TTC549 (cell line): ENCODE measurements around the gene UGT2B10.
"Not testable (repeated sequence)": the region's sequence is repeated elsewhere in the genome, so short reads cannot be mapped to it uniquely, and the experiment has no call there.

Experiments
- FAIRE-seq: peaks from 2 replicates; lab custom pipeline; 2012; peaks lifted over from hg19 to GRCh38; lab: Jason Lieb, UNC

Gene UGT2B10

GRCh38 chr4:68815617-68816409 lies at the start of gene UGT2B10:
Gene UGT2B10 (plus strand): TSS chr4:68815994. CDS start chr4:68816020, 26 bp downstream.
- FAIRE-seq: not testable (repeated sequence)

GRCh38 chr4:68771836-68772235 lies 44.0 kb upstream of the UGT2B10 start:
- FAIRE-seq: not testable (repeated sequence)

GRCh38 chr4:68773699-68774098 lies 42.1 kb upstream of the UGT2B10 start:
- FAIRE-seq: no peak

GRCh38 chr4:68780232-68780631 lies 35.6 kb upstream of the UGT2B10 start:
- peak; percentile 94 for FAIRE-seq

GRCh38 chr4:68797048-68797447 lies 18.7 kb upstream of the UGT2B10 start:
- FAIRE-seq: no peak

- FAIRE-seq: no peak
Measured at GRCh38 chr4:68797618-68798017, 18.2 kb upstream of the UGT2B10 start.

- FAIRE-seq: no peak
Measured at GRCh38 chr4:68803013-68803412, 12.8 kb upstream of the UGT2B10 start.

- no peak for FAIRE-seq
Measured at GRCh38 chr4:68808060-68808459, 7.7 kb upstream of the UGT2B10 start.

GRCh38 chr4:68810919-68811318 lies 4.9 kb upstream of the UGT2B10 start:
- no peak for FAIRE-seq

GRCh38 chr4:68816410-68817265 lies 844 bp downstream of the UGT2B10 start:
- not testable (repeated sequence) for FAIRE-seq

- no peak for FAIRE-seq
Measured at GRCh38 chr4:68817386-68817785, 1.6 kb downstream of the UGT2B10 start.

- FAIRE-seq: not testable (repeated sequence)
Measured at GRCh38 chr4:68818030-68818462, 2.3 kb downstream of the UGT2B10 start.

GRCh38 chr4:68831642-68832041 lies 15.8 kb downstream of the UGT2B10 start:
- FAIRE-seq: no peak

- FAIRE-seq: no peak
Measured at GRCh38 chr4:68850293-68850692, 34.5 kb downstream of the UGT2B10 start.

GRCh38 chr4:68855771-68856170 lies 40.0 kb downstream of the UGT2B10 start:
- no peak for FAIRE-seq

- no peak for FAIRE-seq
Measured at GRCh38 chr4:68858039-68858438, 42.2 kb downstream of the UGT2B10 start.

- no peak for FAIRE-seq
Measured at GRCh38 chr4:68859655-68860054, 43.9 kb downstream of the UGT2B10 start.

- no peak for FAIRE-seq
Measured at GRCh38 chr4:68861057-68861456, 45.3 kb downstream of the UGT2B10 start.

GRCh38 chr4:68864438-68865187 lies 48.8 kb downstream of the UGT2B10 start:
- no peak for FAIRE-seq

GRCh38 chr4:68865188-68865638 lies 49.4 kb downstream of the UGT2B10 start:
- no peak for FAIRE-seq

- FAIRE-seq: no peak
Measured at GRCh38 chr4:68865760-68866159, 50.0 kb downstream of the UGT2B10 start.

- no peak for FAIRE-seq
Measured at GRCh38 chr4:68869274-68869773, 53.5 kb downstream of the UGT2B10 start.
